Muscle layer of duodenum (tissue), 2 donors: ENCODE measurements around the gene RIPPLY1.

Experiments used
- H3K27ac ChIP-seq: one replicate; pipeline ENCODE4 v1.7.0; 2013; ENCODE audit warnings: mild to moderate bottlenecking, low read length
- H3K27me3 ChIP-seq: one replicate; pipeline ENCODE4 v1.7.0; 2013; ENCODE audit warnings: low read depth, mild to moderate bottlenecking, control low read depth, low read length
- H3K36me3 ChIP-seq, 2 donors: one replicate each; pipeline ENCODE4 v1.7.0; 2013; ENCODE audit warnings: low read length in 2 of 2, control low read depth in 1 of 2, mild to moderate bottlenecking in 1 of 2; ENCODE audit not compliant: insufficient read depth in 2 of 2, control insufficient read depth in 1 of 2
- H3K4me1 ChIP-seq, 2 donors: one replicate each; pipeline ENCODE4 v1.7.0; 2013; ENCODE audit warnings: low read length in 2 of 2, mild to moderate bottlenecking in 2 of 2, control low read depth in 1 of 2, moderate library complexity in 1 of 2; ENCODE audit not compliant: insufficient read depth in 2 of 2, control insufficient read depth in 1 of 2
- H3K4me3 ChIP-seq, 2 donors: one replicate each; pipeline ENCODE4 v1.7.0; 2013; ENCODE audit warnings: low read length in 2 of 2, low read depth in 1 of 2, mild to moderate bottlenecking in 1 of 2
- H3K9me3 ChIP-seq, 2 donors: one replicate each; pipeline ENCODE4 v1.7.0; 2013; ENCODE audit warnings: low read length in 2 of 2, control low read depth in 1 of 2, mild to moderate bottlenecking in 1 of 2; ENCODE audit not compliant: control insufficient read depth in 1 of 2
- donor health status: healthy.

The RIPPLY1 gene

DNA sequence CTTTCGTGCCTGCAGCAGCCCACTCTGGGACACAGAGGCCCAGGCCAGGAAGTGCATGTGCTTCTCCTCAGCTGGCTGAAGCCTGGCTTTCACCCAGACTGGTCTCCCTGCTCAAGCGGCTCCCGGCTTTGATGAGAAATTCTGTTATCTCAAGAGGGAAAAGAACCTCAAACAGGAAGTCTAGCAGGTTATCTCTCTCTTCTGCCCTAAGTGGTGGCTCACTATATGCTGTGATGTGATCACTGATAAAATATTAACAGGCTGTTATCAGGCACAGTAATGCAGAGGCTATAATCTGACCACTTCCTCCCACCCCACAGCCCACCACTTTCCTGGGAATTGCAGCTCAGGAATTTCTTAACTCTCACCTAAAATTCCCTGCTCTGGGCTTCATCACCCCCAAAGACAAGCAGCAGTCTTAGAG lies 30.4 kb upstream of the RIPPLY1 start:
- Histone ChIP-seq H3K27ac (no peak overlapping the region), H3K27me3 (no peaks in the 10 kb centered on the region), H3K36me3 (no peaks in the 10 kb centered on the region)

DNA sequence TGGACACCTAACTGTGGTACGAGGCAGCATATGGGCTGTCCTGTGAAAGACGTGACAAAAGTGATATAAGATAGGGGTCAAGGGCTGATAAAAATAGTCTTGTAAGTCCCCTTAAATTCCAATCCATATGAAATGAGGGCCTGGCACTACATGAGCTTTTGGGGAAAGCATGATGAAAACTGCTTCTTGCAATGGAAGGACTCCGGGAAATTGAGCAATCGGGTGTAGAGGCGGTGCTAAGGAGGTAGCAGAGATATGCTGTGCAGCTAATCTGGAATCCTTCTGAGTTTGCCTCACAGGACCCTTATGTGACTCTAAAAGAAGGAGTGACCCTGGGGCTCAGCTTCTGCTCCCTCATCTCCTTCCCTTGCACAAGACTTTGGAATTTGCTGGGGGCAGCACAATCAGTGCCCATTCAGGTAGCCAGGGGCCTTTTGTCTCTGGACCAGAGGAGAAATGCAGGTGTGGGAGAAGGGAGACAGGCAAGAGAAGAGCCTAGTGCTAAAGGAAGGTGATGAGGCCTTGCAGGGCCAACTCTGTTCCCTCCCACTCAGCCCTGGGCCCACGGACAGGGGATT lies 29.9 kb upstream of the RIPPLY1 start:
- Histone ChIP-seq H3K27ac (peak overlapping the region; percentile 54), H3K9me3 (no peaks in the 10 kb centered on the region), H3K36me3 (no peaks in the 10 kb centered on the region), H3K4me3 (no peak overlapping the region), H3K4me1 (peaks cover 0 to 7% of the 10 kb centered on the region in 2 donors), H3K27me3 (no peaks in the 10 kb centered on the region)

More for the DNA sequence above, 30.4 kb upstream of the RIPPLY1 start:
- H3K4me3 ChIP-seq: no peak overlapping the region
- H3K4me1 ChIP-seq: peaks cover 0 to 7% of the 10 kb centered on the region in 2 donors
- H3K9me3 ChIP-seq: no peaks in the 10 kb centered on the region

DNA sequence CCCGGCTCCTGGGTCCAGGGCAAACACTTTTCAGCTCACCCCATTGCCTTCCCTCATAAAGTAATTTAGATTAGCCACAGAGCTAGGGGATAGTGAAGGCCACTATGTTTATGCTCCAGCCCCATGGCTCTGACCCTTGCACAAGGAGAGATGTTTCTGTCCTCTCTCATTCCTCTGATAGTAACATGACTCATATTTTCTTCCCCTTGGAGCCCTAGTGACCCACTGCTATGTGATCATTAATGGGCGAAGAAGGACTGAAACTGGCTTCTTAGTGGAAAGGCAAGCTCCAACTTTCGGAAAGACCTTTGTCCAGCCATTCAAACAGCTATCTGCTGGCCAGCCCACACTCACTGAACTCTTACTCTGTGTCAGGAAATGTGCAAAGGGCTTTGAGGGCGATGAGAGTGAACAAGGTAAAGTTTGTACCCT lies 29.4 kb upstream of the RIPPLY1 start:
- peaks cover 0 to 7% of the 10 kb centered on the region in 2 donors for H3K4me1 ChIP-seq
- no peak overlapping the region for H3K4me3 ChIP-seq
- H3K27me3 ChIP-seq: no peaks in the 10 kb centered on the region
- H3K36me3 ChIP-seq: no peaks in the 10 kb centered on the region
- H3K9me3 ChIP-seq: no peaks in the 10 kb centered on the region
- peak overlapping the region; percentile 54 for H3K27ac ChIP-seq

DNA sequence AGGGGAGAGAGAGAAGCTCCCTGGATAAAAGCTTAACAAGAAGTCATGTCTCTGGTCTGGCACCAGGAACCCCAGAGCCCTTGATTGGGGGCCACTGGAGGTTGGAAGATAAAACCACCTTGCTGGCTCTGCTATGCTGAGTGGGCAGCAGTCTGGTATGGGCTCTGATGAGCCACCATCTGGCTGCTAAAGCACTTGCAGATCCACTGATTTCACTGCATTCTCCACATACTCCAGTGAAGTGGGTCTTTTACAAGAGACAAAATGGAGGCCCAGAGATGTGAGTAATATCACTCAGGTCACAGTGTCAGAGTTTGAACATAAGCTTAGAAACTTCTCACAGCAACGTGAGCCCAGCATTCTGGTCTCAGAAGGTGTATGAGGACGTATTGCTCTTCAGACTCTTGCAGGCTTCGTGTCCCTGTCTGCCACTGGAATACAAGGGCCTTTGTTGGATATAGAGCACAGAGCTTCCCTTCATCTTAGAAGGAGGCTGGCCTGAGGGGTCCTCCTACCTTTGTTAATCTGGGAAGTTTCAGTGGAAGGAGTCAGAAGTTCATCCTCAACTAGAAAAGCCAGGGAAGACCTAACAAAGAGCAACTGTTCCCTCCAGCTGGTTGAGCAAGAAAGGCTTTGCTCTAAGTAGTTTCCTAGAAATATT lies 28.8 kb upstream of the RIPPLY1 start:
- Histone ChIP-seq H3K27me3 (no peaks in the 10 kb centered on the region), H3K36me3 (no peaks in the 10 kb centered on the region), H3K4me1 (peaks cover 0 to 7% of the 10 kb centered on the region in 2 donors), H3K4me3 (no peak overlapping the region), H3K9me3 (no peaks in the 10 kb centered on the region), H3K27ac (peak overlapping the region; percentile 54)

DNA sequence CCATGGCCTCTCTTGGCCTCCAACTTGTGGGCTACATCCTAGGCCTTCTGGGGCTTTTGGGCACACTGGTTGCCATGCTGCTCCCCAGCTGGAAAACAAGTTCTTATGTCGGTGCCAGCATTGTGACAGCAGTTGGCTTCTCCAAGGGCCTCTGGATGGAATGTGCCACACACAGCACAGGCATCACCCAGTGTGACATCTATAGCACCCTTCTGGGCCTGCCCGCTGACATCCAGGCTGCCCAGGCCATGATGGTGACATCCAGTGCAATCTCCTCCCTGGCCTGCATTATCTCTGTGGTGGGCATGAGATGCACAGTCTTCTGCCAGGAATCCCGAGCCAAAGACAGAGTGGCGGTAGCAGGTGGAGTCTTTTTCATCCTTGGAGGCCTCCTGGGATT lies 25.1 kb upstream of the RIPPLY1 start:
- H3K27ac ChIP-seq: no peak overlapping the region
- no peaks in the 10 kb centered on the region for H3K9me3 ChIP-seq
- no peaks in the 10 kb centered on the region for H3K36me3 ChIP-seq
- peaks cover 0 to 7% of the 10 kb centered on the region in 2 donors for H3K4me1 ChIP-seq
- no peak overlapping the region for H3K4me3 ChIP-seq
- H3K27me3 ChIP-seq: no peaks in the 10 kb centered on the region

DNA sequence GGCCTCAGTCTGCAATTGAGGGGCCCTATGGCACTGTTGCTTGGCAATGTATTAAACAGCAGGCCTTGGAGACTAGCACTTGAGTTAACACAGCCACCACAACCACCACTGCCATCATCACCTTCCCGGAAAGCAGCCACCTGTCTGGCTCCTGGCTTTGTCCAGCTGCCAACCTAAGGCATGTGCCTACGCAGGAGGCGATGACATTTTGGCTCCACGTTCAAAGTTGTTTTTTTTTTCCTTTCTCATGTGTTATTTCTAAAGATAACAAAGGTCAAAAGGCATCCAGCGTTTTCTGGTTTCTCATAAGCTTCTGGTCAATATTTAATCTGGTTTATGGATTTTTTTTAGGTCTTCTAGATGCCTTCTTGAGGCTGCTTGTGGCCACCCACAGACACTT lies 24.6 kb upstream of the RIPPLY1 start:
- Histone ChIP-seq H3K27me3 (no peaks in the 10 kb centered on the region), H3K4me3 (no peak overlapping the region), H3K36me3 (no peaks in the 10 kb centered on the region), H3K27ac (no peak overlapping the region), H3K9me3 (no peaks in the 10 kb centered on the region), H3K4me1 (peaks cover 0 to 3% of the 10 kb centered on the region in 2 donors)

DNA sequence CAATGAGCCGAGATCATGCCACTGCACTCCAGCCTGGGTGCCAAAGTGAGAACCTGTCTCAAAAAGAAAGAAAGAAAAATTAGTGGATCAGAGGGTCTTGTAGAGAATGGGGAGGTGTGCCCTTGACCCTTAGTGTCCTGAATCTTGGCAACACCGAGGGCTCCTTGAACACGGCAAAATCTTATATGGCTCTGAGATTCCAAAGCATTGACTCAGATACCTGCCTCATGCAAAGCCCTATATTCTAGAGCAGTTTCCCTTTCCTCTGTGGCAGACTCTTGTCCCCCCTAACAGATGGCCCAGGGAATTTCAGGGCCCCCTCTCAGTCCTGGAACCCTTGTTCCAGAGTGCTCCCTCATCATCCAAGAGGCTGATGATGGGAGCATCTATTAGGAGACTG lies 23.9 kb upstream of the RIPPLY1 start:
- H3K27me3 ChIP-seq: no peaks in the 10 kb centered on the region
- no peak overlapping the region for H3K4me3 ChIP-seq
- H3K27ac ChIP-seq: no peak overlapping the region
- no peaks in the 10 kb centered on the region for H3K36me3 ChIP-seq
- no peaks in the 10 kb centered on the region for H3K9me3 ChIP-seq
- H3K4me1 ChIP-seq: no peaks in the 10 kb centered on the region

DNA sequence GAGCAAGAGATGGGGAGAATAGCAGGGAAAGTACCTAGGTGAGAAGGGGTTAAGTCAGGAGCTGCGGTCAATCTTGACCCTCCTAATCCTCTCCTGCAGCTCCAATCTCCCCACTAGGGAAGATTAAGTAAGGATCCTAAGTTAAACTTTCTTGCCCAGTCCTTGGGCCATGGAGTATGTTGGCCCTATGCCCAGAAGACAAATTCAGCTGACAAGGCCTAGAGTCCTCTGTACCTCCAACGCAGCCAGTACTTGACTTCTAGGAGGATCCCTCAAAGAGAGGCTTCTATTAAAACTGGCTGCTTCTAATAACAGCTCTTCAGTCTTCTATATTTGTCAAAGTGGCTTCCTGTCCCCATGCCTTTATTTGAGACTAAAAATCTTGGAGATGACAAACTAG lies 18.5 kb upstream of the RIPPLY1 start:
- Histone ChIP-seq H3K27me3 (no peaks in the 10 kb centered on the region), H3K4me3 (no peak overlapping the region), H3K9me3 (no peaks in the 10 kb centered on the region), H3K27ac (no peak overlapping the region), H3K4me1 (no peaks in the 10 kb centered on the region), H3K36me3 (no peaks in the 10 kb centered on the region)

DNA sequence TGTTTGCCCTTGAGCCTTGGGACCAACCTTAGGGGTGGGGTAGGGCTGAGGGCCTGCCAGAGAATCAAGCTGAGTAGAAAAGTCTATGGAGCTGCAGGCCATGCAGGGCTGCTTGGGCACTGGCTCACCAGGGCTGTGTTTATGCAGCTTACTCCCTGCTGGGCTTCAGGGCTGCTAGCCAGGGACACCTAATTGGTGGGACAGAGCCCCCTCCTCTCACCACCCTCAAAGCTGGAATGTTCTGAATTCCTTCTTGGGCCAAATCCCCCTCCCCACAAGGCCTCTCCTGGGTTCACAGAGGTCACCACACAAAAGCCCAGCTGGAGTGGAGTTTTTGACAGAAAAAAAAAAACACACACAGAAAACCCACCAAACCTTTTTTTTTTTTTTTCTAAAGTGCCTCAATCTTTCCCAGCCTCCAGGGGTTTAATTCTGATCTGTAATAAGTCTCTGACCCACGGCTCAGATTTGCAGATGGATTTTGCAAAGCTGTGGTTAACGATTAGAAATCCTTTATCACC lies 16.9 kb upstream of the RIPPLY1 start, which contains the start of gene CLDN2:
Gene CLDN2, plus strand, starts transcription at position 471 of the 521 bp plus-strand sequence. CDS start 7,827 bp downstream, outside the sequence.
- no peaks in the 10 kb centered on the region for H3K4me1 ChIP-seq
- no peak within 1 kb of the TSS for H3K27ac ChIP-seq
- no peaks in the 10 kb centered on the region for H3K27me3 ChIP-seq
- no peak within 1 kb of the TSS for H3K4me3 ChIP-seq
- no peaks in the 10 kb centered on the region for H3K36me3 ChIP-seq
- H3K9me3 ChIP-seq: no peaks in the 10 kb centered on the region

DNA sequence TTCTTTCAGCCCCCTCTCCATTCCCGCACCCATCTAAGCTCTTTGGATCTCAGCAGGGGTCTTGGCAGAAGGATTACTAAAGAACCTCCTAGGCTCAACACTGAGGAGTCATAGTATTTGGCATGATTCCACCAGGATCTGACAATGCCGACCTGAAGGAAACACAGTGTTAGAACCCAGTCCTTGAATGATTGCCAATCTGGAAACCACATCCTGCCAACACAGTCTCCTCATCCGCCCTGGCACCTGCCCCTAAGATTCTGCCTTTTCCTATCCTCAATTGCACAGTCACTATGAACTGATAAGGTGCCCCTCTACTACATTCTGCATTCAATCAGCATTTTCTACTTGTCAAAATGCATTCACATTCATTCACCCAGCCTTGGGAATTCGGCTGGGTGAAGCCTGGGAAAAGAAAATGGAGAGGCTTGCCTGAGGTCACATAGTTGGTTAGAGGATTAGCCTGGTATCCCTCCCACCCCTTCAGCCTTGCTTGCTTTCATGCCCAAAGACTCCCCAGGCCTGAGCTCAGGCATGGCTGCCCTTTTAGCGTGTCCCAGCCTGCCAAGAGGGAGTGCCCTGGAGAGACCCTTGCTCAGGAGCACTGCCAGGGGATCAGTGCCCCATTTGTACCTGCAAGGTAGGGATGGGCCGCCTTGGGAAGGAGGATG lies 14.8 kb upstream of the RIPPLY1 start:
- Histone ChIP-seq H3K9me3 (no peaks in the 10 kb centered on the region), H3K27me3 (no peaks in the 10 kb centered on the region)

DNA sequence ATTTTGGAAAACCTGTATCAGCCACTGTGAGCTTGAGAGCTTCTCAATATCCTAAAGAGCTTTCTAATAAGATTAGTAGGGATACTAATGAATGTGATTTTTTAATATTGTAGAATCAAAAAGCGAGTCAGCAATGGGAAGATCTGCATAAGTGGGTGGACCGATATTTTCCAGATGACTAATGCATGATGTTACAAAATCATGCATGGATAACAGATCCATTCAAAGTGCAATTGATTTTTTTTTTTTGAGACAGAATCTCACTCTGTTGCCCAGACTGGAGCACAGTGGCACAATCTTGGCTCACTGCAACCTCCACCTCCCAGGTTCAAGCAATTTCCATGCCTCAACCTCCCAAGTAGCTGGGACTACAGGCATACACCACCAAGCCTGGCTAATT lies 9.7 kb upstream of the RIPPLY1 start:
- H3K9me3 ChIP-seq: no peaks in the 10 kb centered on the region
- H3K27me3 ChIP-seq: no peaks in the 10 kb centered on the region

More for the DNA sequence above, 14.8 kb upstream of the RIPPLY1 start:
- Histone ChIP-seq H3K4me3 (no peak overlapping the region), H3K36me3 (no peaks in the 10 kb centered on the region), H3K27ac (no peak overlapping the region), H3K4me1 (no peaks in the 10 kb centered on the region)

More for the DNA sequence above, 9.7 kb upstream of the RIPPLY1 start:
- no peak overlapping the region for H3K27ac ChIP-seq
- H3K4me3 ChIP-seq: no peak overlapping the region
- no peaks in the 10 kb centered on the region for H3K36me3 ChIP-seq
- H3K4me1 ChIP-seq: no peaks in the 10 kb centered on the region
